ENCODE data around the gene TTC28.

TTC28 gene

GRCh38 chr22:28053896-28054818 is 625.5 kb downstream of the TTC28 start:
- DNase-seq (ENCODE audit: low read depth) = no peak
- H3K4me3 ChIP-seq (ENCODE audit: low read depth, low read length) = no peak overlapping the region
- TF ChIP-seq MYC (IDR thresholded peaks at IDR 0.05; ENCODE audit: low read depth, low read length) = no peak
- TF ChIP-seq POLR2A (IDR thresholded peaks at IDR 0.05; ENCODE audit: extremely low read depth, insufficient read length) = no peak
- TF ChIP-seq, protein P1, sequence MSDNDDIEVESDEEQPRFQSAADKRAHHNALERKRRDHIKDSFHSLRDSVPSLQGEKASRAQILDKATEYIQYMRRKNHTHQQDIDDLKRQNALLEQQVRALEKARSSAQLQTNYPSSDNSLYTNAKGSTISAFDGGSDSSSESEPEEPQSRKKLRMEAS (IDR thresholded peaks at IDR 0.05; ENCODE audit: low read depth, low read length) = no peak
- no peak for TF ChIP-seq CTCF (IDR thresholded peaks at IDR 0.05; ENCODE audit: low read depth, low read length)

- H3K4me3 ChIP-seq (ENCODE audit: low read depth, low read length) = no peak overlapping the region
- no peak for DNase-seq (ENCODE audit: low read depth)
- TF ChIP-seq, protein P1 (IDR thresholded peaks at IDR 0.05; ENCODE audit: low read depth, low read length) = no peak
- TF ChIP-seq CTCF (IDR thresholded peaks at IDR 0.05; ENCODE audit: low read depth, low read length) = no peak
- TF ChIP-seq MYC (IDR thresholded peaks at IDR 0.05; ENCODE audit: low read depth, low read length) = no peak
- TF ChIP-seq POLR2A (IDR thresholded peaks at IDR 0.05; ENCODE audit: extremely low read depth, insufficient read length) = no peak
Measured at GRCh38 chr22:28052825-28053269, 626.8 kb downstream of the TTC28 start.

DNA sequence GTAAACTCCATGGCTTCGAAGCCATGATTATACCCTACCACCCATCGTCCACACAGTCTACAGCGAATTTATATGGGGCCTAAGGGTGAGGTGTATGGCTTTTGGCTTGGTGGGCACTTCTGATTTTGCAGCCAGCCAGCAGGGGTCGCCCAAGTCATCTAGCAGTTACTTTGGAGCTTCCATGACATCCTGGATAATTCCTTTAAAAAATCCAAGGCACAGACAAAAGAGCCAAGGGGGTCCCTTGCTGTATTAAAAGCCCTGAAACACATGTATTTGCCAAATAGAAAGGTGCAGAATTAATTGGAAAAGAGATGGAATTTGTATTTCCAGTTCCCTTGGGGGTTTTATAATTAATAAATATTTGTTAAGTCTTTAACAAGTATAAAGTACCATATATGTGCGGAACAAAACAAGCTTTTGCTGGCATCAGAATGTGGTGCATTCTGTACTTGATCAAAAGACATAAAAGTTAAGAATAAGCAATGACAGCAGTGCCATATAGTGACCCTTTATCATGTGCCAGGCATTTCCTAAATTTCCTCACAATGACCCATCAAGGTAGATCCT is 627.8 kb downstream of the TTC28 start:
- no peak overlapping the region for H3K4me3 ChIP-seq (ENCODE audit: low read depth, low read length)
- DNase-seq (ENCODE audit: low read depth) = peak; percentile 47
- TF ChIP-seq POLR2A (IDR thresholded peaks at IDR 0.05; ENCODE audit: extremely low read depth, insufficient read length) = no peak
- peak; percentile 75 for TF ChIP-seq CTCF (IDR thresholded peaks at IDR 0.05; ENCODE audit: low read depth, low read length)
- TF ChIP-seq, protein P1 (IDR thresholded peaks at IDR 0.05; ENCODE audit: low read depth, low read length) = no peak
- no peak for TF ChIP-seq MYC (IDR thresholded peaks at IDR 0.05; ENCODE audit: low read depth, low read length)

DNA sequence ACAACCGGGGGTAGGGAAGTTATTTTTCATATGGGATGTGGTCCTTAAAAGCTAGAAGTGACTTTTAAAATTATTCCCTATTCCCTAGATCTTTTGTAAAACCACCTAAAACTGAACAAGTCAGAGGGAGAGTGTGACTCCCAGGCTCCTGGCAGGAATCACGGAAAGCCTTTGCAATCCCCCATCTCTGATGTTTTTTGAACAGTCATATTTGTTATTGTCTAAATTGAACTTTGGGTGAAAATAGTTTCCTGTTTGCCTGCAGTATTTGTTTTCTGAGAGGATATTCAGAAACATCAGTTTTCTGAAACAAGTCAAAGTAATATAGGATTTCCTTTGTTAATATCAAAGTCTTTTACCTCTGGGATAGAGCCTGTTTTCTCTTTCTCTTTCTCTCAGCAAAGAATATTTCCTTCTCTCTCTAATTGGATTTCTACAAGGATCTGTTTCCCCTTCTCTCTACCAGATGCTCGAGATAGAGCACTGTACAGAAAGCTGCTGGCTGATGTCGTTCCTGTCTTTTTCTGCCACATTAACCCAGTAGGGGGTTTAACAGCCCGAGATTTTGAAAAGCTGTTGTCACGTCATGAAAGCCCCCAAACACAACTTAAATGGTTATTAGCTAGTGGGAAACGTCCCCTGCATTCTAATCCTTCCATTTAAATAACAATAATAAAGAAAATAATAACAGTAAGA is 628.4 kb downstream of the TTC28 start:
- DNase-seq (ENCODE audit: low read depth) = no peak
- TF ChIP-seq, protein P1 (IDR thresholded peaks at IDR 0.05; ENCODE audit: low read depth, low read length) = no peak
- TF ChIP-seq POLR2A (IDR thresholded peaks at IDR 0.05; ENCODE audit: extremely low read depth, insufficient read length) (no peak), MYC (IDR thresholded peaks at IDR 0.05; ENCODE audit: low read depth, low read length) (no peak), CTCF (IDR thresholded peaks at IDR 0.05; ENCODE audit: low read depth, low read length) (no peak)
- no peak overlapping the region for H3K4me3 ChIP-seq (ENCODE audit: low read depth, low read length)

- TF ChIP-seq POLR2A (IDR thresholded peaks at IDR 0.05; ENCODE audit: extremely low read depth, insufficient read length) = no peak
- TF ChIP-seq, protein P1 (IDR thresholded peaks at IDR 0.05; ENCODE audit: low read depth, low read length) = no peak
- no peak overlapping the region for H3K4me3 ChIP-seq (ENCODE audit: low read depth, low read length)
- DNase-seq (ENCODE audit: low read depth) = no peak
Measured at GRCh38 chr22:28048529-28048928, 631.1 kb downstream of the TTC28 start.

Measured in NB4 (cell line).